Measurements from ENCODE around the gene ADAMTSL3. TPM values are rescaled to one million over a fixed set of nuclear protein-coding genes. Genes with fewer than 3 reads are reported as not detected.

The ADAMTSL3 gene
- total RNA-seq, 1 experiment from 2014 or later, result 4.5 TPM

DNA sequence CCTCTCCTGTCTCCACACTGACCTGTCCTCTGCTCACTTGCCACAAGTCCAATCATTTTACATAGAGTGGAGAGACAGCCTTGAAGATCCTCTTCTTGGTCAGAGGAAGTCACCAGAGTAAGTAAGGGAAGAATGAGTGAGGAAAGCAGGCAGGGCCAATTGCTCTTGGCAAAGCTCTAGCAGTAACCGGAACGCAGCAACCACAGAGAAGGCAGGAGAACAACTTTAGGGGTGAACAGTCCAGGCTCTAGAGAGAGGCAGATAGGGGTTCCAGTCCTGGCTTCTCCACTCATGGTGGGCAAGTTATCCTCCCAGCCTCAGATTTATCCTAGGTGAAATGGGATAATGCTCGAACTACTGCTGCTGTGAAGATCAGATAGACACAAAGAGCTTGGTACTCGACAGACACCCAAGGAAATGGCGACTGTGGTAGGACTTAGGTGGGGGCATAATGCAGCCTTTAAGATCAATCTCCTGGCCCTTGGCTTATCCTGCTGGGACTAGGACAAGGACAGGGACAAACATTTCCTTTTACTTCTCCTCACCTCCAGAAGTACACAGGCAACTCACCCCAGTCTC is 1.2 kb upstream of the ADAMTSL3 start:
- DNase-seq (ENCODE audit: low read depth), result no peak
- in situ Hi-C loops (cut with HindIII; ENCODE audit: low pct_unique_long_range_greater_than_20kb, low sequenced_read_pairs), result no loop called here

GRCh38 chr15:83653288-83653638 is 660 bp upstream of the ADAMTSL3 start:
- peak; percentile 21 for DNase-seq (ENCODE audit: low read depth)
- in situ Hi-C loops (cut with HindIII; ENCODE audit: low pct_unique_long_range_greater_than_20kb, low sequenced_read_pairs), result no loop called here

GRCh38 chr15:83654379-83655236 is 685 bp downstream of the ADAMTSL3 start:
- DNase-seq (ENCODE audit: low read depth), result peak; percentile 19
- in situ Hi-C loops (cut with HindIII; ENCODE audit: low pct_unique_long_range_greater_than_20kb, low sequenced_read_pairs), result no loop called here

DNA sequence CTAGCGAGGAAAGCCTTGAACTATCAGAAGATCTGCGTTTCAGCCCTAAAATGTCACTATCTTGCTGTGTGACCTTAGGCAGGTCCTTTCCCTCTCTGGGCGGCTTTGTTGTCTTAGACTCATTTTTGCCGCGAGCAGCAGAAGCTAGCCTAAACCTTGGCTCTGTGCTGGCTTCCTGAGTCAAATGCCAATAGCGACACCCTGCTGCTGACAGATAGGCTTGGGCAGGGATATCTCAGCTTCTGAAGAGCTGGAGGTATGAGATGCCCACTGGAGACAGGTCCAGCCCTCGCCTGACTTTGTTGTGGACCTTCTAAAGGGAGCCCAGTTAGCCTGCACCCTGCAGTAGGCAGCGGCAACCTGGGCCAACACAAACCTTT is 1.3 kb downstream of the ADAMTSL3 start:
- in situ Hi-C loops (cut with HindIII; ENCODE audit: low pct_unique_long_range_greater_than_20kb, low sequenced_read_pairs), result no loop called here
- no peak for DNase-seq (ENCODE audit: low read depth)

DNA sequence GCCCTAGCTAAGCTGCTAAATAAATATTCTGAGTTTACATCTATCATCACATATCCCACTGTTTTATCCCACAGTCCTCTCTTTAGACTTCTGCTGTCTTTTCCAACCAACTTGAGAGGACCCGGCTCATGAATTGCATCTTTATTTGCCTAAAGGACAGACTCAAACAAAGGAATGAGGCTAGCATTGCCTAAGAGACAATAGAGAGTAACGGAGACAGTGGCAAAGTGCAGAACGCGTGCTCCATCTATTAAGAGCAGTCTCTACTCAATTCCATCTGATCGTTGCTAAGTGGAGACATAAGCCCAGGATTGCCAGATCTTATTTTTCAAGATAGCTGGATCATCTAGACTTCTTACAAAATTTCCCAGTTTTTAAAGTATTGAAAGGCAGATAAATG is 2.3 kb downstream of the ADAMTSL3 start:
- DNase-seq (ENCODE audit: low read depth), result no peak
- in situ Hi-C loops (cut with HindIII; ENCODE audit: low pct_unique_long_range_greater_than_20kb, low sequenced_read_pairs), result no loop called here

DNA sequence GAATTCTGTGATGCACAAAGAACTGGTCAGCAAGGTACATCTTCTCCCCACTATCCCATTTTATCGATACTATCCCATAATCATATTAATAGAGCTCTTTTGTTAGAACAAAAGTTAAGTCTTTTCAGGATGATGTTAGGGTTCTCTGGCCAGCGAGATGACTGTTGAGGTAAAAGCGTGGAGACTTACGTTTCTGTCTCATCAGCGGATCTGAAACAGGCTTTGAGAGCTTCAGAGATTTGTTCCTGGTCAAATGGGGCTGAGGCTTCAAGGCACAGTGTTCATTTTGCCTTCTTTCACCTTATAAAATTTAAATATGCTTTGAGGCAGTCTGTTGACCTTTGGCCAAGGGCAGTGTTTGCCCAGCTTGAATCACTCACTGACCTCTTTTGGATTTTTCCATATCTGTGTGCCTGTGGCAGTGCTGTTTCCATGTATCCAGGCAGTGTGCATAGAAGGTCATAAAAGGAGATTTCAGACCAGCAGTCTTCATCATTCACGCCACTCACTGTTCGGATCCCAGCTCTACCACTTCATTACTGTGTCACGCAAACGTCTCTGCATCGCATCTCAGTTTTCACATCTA is 3.1 kb downstream of the ADAMTSL3 start:
- in situ Hi-C loops (cut with HindIII; ENCODE audit: low pct_unique_long_range_greater_than_20kb, low sequenced_read_pairs), result no loop called here

GRCh38 chr15:83657549-83657948 is 3.6 kb downstream of the ADAMTSL3 start:
- in situ Hi-C loops (cut with HindIII; ENCODE audit: low pct_unique_long_range_greater_than_20kb, low sequenced_read_pairs), result no loop called here
- no peak for DNase-seq (ENCODE audit: low read depth)

More for the DNA sequence above, 3.1 kb downstream of the ADAMTSL3 start:
- DNase-seq (ENCODE audit: low read depth), result no peak

- no peak for DNase-seq (ENCODE audit: low read depth)
- in situ Hi-C loops (cut with HindIII; ENCODE audit: low pct_unique_long_range_greater_than_20kb, low sequenced_read_pairs), result no loop called here
These were observed 4.8 kb downstream of the ADAMTSL3 start for GRCh38 chr15:83658430-83659416.

GRCh38 chr15:83659417-83659812 is 5.5 kb downstream of the ADAMTSL3 start:
- in situ Hi-C loops (cut with HindIII; ENCODE audit: low pct_unique_long_range_greater_than_20kb, low sequenced_read_pairs), result no loop called here
- DNase-seq (ENCODE audit: low read depth), result no peak

DNA sequence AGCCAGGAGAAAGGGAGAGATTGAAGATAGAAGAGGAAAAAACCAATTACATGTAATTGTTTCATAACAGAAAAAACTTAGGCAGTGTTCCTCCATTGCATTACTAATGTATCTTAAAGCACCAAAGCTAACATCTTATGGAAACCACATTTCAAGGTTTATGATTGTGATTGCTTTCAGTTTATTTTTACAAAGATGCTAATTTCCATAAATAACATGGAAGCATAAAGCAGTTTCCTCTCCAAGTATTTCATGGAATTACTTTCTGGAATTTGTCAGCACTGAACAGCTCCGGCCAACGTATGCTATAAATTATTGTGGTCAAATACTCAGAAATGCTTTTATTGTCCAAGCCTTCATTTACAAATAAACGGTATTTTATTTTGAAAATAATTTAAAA is 11.6 kb downstream of the ADAMTSL3 start:
- in situ Hi-C loops (cut with HindIII; ENCODE audit: low pct_unique_long_range_greater_than_20kb, low sequenced_read_pairs), result no loop called here
- DNase-seq (ENCODE audit: low read depth), result no peak

DNA sequence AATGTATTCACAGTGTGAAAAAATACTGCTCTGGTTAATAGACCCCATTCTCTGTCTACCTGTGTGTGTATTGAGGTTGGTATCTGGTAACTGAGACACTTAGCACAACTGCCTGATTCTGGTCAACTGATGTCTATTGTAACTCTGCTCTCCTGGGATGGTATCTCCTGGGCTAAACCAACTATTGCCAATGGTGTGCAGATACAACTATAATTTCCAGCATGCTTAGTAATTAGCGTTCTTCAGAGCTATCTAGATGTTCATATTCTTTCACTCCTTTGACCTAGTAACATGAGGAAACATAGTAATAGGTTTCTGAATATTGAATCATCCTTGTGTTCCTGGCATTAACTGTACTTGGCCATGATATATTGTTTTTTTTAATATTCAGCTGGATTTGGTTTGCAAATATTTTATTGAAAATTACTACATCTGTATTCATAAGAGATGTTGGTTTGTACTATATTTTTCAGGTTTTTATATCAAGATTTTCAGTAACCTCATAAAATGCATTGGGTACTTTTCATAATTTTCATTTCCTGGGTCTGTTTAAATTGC is 16.8 kb downstream of the ADAMTSL3 start:
- no peak for DNase-seq (ENCODE audit: low read depth)
- in situ Hi-C loops (cut with HindIII; ENCODE audit: low pct_unique_long_range_greater_than_20kb, low sequenced_read_pairs), result no loop called here

DNA sequence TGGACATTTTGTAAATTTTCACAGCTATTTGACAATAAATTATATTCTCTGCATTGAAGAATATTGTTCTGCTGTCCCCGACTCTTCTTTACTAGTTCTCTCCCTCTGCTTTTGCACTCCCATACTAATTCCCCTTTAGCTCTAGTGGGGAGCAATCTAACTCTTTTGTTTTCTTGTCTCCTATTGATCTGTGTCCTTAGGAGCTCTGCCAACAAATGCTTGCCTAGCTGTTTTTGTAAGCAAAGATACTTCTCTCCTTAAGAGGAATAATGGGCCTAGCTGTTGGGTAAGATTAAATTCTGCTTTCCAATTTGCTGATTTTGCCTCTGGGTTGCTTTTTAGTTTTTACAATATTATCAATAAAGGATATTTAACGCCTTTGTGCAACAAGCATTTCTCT is 17.7 kb downstream of the ADAMTSL3 start:
- in situ Hi-C loops (cut with HindIII; ENCODE audit: low pct_unique_long_range_greater_than_20kb, low sequenced_read_pairs), result no loop called here

DNA sequence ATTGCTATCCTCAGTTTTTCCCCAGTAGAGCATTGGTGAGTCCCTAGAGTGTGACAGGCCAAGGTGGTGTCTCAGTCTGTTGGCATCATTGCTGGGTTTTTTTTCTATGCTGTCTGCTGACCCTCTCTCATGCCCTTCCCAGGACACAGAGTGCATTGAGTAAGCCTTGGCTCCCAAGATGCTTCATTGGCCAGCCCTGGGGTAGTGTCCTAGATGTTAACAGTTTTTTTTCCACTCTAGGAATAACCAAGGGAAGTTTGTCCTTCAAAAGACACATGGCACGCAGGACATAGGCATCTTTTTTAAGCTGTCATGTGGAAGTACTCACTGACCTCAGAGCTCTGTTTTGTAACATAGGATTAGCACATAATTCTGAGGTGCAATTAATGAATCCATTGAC is 19.5 kb downstream of the ADAMTSL3 start:
- DNase-seq (ENCODE audit: low read depth), result no peak
- in situ Hi-C loops (cut with HindIII; ENCODE audit: low pct_unique_long_range_greater_than_20kb, low sequenced_read_pairs), result no loop called here

More for the DNA sequence above, 17.7 kb downstream of the ADAMTSL3 start:
- no peak for DNase-seq (ENCODE audit: low read depth)

DNA sequence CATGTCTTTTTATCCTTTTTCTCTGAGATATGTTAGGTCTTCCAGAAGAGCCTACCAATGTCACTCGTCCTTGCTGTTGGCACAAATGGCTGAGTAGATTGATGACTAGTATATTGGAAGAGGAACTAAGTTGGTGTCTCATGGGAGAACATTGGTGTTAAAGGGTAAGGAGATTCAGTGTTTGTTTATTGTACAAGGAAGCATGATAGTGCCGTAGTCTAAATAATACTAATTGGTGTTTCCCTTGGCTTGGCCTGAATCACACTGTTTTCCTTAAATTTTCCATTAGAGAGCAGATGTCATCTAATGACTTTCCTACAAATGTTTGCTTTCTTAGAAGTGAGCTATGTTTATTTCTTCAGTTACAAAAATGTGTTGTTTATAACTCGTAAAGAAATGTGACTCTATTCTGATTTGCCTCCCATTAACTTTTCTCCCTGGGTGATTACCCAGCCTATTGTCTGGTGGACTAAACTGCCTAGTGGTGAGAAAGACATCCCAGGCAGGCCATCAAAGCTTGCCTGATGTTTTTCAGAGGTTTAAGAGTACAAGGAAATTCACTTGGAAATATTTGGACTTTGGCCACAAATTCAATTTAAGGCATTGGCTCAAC is 28.7 kb downstream of the ADAMTSL3 start:
- in situ Hi-C loops (cut with HindIII; ENCODE audit: low pct_unique_long_range_greater_than_20kb, low sequenced_read_pairs), result no loop called here
- peak; percentile 72 for DNase-seq (ENCODE audit: low read depth)

DNA sequence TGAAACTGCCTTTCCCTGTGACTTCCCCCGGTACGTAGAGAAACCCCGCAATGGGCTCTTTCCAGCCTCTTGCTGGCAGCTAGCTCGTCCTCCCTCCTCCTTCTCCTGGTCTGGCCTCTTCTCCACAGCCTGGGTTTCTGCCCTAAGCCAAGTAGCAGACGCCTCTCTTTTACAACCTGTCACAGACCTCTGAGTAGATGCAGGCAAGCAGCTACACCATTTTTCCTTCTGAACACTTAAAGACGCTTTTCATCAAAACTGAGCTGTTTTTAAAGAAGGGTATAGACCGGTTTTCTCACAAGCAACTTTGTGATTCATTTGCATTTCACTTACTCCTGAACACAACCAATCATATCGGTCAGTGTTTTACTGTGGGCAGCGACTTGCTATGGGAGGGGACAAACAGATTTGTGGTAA is 32.0 kb downstream of the ADAMTSL3 start:
- in situ Hi-C loops (cut with HindIII; ENCODE audit: low pct_unique_long_range_greater_than_20kb, low sequenced_read_pairs), result no loop called here
- DNase-seq (ENCODE audit: low read depth), result no peak

DNA sequence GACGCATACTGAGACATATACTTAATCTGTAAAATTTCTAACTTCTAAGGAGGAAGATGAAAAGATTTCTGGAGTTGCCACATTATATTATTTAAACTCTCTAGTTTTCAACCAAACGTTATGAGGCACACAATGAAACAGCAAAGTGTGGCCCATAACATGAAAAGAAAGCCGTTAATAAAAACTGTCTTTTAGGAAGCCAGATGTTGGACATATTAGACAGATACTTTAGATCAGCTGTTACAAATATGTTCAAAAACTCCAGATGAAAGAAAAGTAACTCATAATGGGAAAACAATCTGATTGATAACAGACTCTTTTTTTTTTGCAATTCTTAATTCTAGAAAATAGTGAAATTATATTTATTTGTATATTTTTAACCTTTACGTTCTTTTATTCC is 34.3 kb downstream of the ADAMTSL3 start:
- in situ Hi-C loops (cut with HindIII; ENCODE audit: low pct_unique_long_range_greater_than_20kb, low sequenced_read_pairs), result no loop called here
- DNase-seq (ENCODE audit: low read depth), result no peak

DNA sequence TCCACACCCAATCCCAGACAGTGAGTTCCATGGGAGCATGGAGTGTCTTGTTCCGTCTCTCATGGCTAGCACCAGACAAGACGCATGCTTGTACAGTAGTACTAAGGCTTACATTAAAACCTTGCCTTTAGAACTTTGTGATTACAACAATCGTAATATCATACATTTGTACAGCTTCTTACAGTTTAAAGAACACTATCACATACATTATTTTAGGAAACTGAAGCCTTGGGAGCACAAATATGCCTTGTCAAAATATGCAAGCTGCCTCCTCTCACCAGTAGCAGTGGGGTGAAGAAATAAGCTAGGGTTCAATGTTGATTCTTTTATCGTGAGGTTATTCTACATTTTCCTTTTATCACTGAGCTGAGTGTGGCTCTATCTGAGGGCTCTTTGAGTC is 36.8 kb downstream of the ADAMTSL3 start:
- no peak for DNase-seq (ENCODE audit: low read depth)
- in situ Hi-C loops (cut with HindIII; ENCODE audit: low pct_unique_long_range_greater_than_20kb, low sequenced_read_pairs), result no loop called here

Data from Caki2 (cell line).